ENCODE results near the gene MYRIP. TPM values are rescaled to one million over a fixed set of nuclear protein-coding genes. Genes with fewer than 3 reads are reported as not detected.

The MYRIP gene
- total and polyA plus RNA-seq, 5 donors = 2.4 to 12.1 (median 6.9) TPM

- 97% methylated on average over 4 of the region's 4 CpGs for WGBS
- no peak overlapping the region for H3K27ac ChIP-seq (ENCODE audit: low read length)
- no peaks in the 10 kb centered on the region for H3K4me1 ChIP-seq (ENCODE audit: control insufficient read depth, insufficient read depth, low read length)
- DNase-seq (no peak), ATAC-seq (no peak)
- H3K27me3 ChIP-seq (ENCODE audit: control insufficient read depth, insufficient read depth) = no peaks in the 10 kb centered on the region
- H3K4me3 ChIP-seq (ENCODE audit: low read length) = no peak overlapping the region
- intact Hi-C loops (cut with DNase I) = no loop called here
- no peaks in the 10 kb centered on the region for H3K9me3 ChIP-seq (ENCODE audit: control insufficient read depth, low read length)
Observed at GRCh38 chr3:40035177-40035576, 225.8 kb downstream of the MYRIP start.

DNA sequence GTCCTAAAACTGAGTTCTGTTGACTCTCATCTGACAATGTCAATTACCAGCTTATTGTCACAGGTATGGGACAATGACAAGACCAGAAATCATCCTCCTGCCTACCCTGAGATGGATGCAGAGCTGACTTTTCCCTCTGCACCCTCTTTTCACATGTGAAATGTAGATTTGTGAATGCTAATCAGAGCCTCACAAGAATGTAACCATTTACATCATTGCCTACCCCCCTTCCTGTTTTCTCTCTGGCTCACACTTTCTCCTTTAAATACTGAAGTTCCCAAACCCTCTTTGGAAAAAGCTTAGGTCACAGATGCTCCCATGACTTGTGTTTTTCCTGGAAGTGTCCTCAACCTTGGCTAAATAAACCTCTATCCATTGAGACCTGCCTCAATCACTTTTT, 228.2 kb downstream of the MYRIP start:
- intact Hi-C loops (cut with DNase I) = no loop called here
- Histone ChIP-seq H3K9me3 (ENCODE audit: control insufficient read depth, low read length) (no peaks in the 10 kb centered on the region), H3K27me3 (ENCODE audit: control insufficient read depth, insufficient read depth) (no peaks in the 10 kb centered on the region), H3K4me1 (ENCODE audit: control insufficient read depth, insufficient read depth, low read length) (no peaks in the 10 kb centered on the region), H3K27ac (ENCODE audit: low read length) (no peak overlapping the region), H3K4me3 (ENCODE audit: low read length) (no peak overlapping the region)
- no peak for ATAC-seq
- no peak for DNase-seq

DNA sequence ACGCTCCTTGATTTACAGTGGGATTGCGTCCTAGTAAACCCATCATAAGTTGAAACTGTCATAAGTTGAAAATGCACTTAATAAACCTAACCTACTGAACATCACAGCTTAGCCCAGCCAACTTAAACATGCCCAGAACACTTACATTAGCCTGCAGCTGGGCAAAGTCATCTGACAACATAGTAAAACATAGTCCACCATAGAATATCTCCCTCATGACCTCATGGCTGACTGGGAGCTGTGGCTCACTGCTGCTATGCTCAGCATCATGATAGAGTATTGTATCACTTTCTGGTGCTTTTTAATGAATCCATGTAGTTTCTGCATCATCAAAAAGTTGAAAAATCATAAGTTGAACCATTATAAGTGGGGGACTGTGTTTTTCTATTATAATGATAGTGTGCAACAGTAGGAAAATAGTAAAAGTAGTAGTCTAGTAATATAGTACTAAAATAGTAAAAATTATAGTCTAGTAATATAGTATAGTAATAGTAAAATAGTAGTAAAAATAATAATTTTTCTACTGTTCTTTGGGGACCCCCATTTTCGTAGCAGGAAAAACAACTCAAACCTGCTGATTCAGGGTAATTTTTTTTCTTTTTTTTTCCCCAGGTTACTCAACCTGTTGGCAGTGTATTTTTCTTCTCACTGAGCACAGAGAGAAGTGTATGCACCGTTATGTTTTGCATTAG, 233.5 kb downstream of the MYRIP start:
- intact Hi-C loops (cut with DNase I) = no loop called here
- WGBS = 68% methylated on average over 4 of the region's 4 CpGs

DNA sequence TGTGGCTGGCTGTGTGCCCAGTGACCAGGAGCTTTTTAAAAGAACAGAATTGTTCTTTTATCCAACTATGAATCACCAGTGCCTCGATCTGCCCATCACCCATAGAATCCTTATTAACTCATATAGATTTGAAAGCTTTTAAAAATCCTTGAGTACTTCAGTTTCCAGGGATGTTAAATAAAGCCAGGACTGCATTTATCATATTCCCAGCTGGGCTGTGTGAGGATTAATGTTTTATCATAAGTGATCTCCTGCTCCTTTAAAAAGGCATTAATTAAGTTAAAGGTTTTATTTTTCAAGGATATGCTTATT, 234.0 kb downstream of the MYRIP start:
- ATAC-seq = no peak
- Histone ChIP-seq H3K4me3 (ENCODE audit: low read length) (no peak overlapping the region), H3K4me1 (ENCODE audit: control insufficient read depth, insufficient read depth, low read length) (no peaks in the 10 kb centered on the region), H3K27me3 (ENCODE audit: control insufficient read depth, insufficient read depth) (no peaks in the 10 kb centered on the region), H3K9me3 (ENCODE audit: control insufficient read depth, low read length) (no peaks in the 10 kb centered on the region), H3K27ac (ENCODE audit: low read length) (no peak overlapping the region)
- DNase-seq = no peak
- WGBS = 31% methylated on average over 1 of the region's 1 CpG
- intact Hi-C loops (cut with DNase I) = no loop called here

More for the DNA sequence above, 233.5 kb downstream of the MYRIP start:
- Histone ChIP-seq H3K4me1 (ENCODE audit: control insufficient read depth, insufficient read depth, low read length) (no peaks in the 10 kb centered on the region), H3K27me3 (ENCODE audit: control insufficient read depth, insufficient read depth) (no peaks in the 10 kb centered on the region), H3K9me3 (ENCODE audit: control insufficient read depth, low read length) (no peaks in the 10 kb centered on the region), H3K27ac (ENCODE audit: low read length) (no peak overlapping the region), H3K4me3 (ENCODE audit: low read length) (no peak overlapping the region)
- no peak for DNase-seq
- no peak for ATAC-seq

GRCh38 chr3:40044487-40044886, 235.1 kb downstream of the MYRIP start:
- no peaks in the 10 kb centered on the region for H3K27me3 ChIP-seq (ENCODE audit: control insufficient read depth, insufficient read depth)
- H3K27ac ChIP-seq (ENCODE audit: low read length) = no peak overlapping the region
- no peaks in the 10 kb centered on the region for H3K9me3 ChIP-seq (ENCODE audit: control insufficient read depth, low read length)
- no peak overlapping the region for H3K4me3 ChIP-seq (ENCODE audit: low read length)
- 93% methylated on average over 5 of the region's 5 CpGs for WGBS
- no peak for DNase-seq
- ATAC-seq = no peak
- intact Hi-C loops (cut with DNase I) = no loop called here
- no peaks in the 10 kb centered on the region for H3K4me1 ChIP-seq (ENCODE audit: control insufficient read depth, insufficient read depth, low read length)

- Histone ChIP-seq H3K9me3 (ENCODE audit: control insufficient read depth, low read length) (no peaks in the 10 kb centered on the region), H3K27ac (ENCODE audit: low read length) (no peak overlapping the region), H3K4me1 (ENCODE audit: control insufficient read depth, insufficient read depth, low read length) (no peaks in the 10 kb centered on the region), H3K27me3 (ENCODE audit: control insufficient read depth, insufficient read depth) (no peaks in the 10 kb centered on the region), H3K4me3 (ENCODE audit: low read length) (no peak overlapping the region)
- intact Hi-C loops (cut with DNase I) = no loop called here
- 82% methylated on average over 2 of the region's 2 CpGs for WGBS
- ATAC-seq (no peak), DNase-seq (no peak)
Observed at GRCh38 chr3:40045051-40045450, 235.6 kb downstream of the MYRIP start.

GRCh38 chr3:40046149-40046548, 236.7 kb downstream of the MYRIP start:
- no peak overlapping the region for H3K4me3 ChIP-seq (ENCODE audit: low read length)
- intact Hi-C loops (cut with DNase I) = no loop called here
- WGBS = 92% methylated on average over 4 of the region's 4 CpGs
- no peaks in the 10 kb centered on the region for H3K27me3 ChIP-seq (ENCODE audit: control insufficient read depth, insufficient read depth)
- ATAC-seq = no peak
- H3K4me1 ChIP-seq (ENCODE audit: control insufficient read depth, insufficient read depth, low read length) = no peaks in the 10 kb centered on the region
- no peak overlapping the region for H3K27ac ChIP-seq (ENCODE audit: low read length)
- H3K9me3 ChIP-seq (ENCODE audit: control insufficient read depth, low read length) = no peaks in the 10 kb centered on the region
- no peak for DNase-seq

- Histone ChIP-seq H3K27me3 (ENCODE audit: control insufficient read depth, insufficient read depth) (no peaks in the 10 kb centered on the region), H3K4me1 (ENCODE audit: control insufficient read depth, insufficient read depth, low read length) (no peaks in the 10 kb centered on the region), H3K4me3 (ENCODE audit: low read length) (no peak overlapping the region), H3K9me3 (ENCODE audit: control insufficient read depth, low read length) (no peaks in the 10 kb centered on the region), H3K27ac (ENCODE audit: low read length) (no peak overlapping the region)
- intact Hi-C loops (cut with DNase I) = no loop called here
- ATAC-seq (no peak), DNase-seq (no peak)
- 93% methylated on average over 2 of the region's 2 CpGs for WGBS
Observed at GRCh38 chr3:40047406-40047805, 238.0 kb downstream of the MYRIP start.

DNA sequence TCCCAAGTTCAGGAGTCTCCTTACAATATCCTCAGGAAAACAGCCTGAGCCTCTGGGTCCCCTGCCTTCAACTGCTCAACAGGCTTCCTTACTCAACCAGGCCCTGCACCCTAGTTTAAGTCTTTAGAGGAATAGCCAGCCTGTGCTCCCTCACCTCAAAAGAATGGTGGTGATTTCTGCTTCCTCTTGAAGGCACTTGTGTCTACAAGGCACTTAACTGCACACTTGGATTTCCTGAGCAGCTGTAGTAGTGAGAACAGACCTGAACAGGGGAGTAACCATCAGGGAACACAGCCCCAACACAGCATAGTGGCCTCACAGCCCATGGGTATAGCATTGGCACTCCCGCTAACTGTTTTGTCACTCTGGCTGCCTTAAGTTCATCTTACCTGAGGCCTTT, 244.3 kb downstream of the MYRIP start:
- H3K9me3 ChIP-seq (ENCODE audit: control insufficient read depth, low read length) = no peaks in the 10 kb centered on the region
- intact Hi-C loops (cut with DNase I) = no loop called here
- ATAC-seq (no peak), DNase-seq (no peak)
- H3K4me1 ChIP-seq (ENCODE audit: control insufficient read depth, insufficient read depth, low read length) = no peaks in the 10 kb centered on the region
- WGBS = 98% methylated on average over 1 of the region's 1 CpG
- no peak overlapping the region for H3K4me3 ChIP-seq (ENCODE audit: low read length)
- H3K27ac ChIP-seq (ENCODE audit: low read length) = no peak overlapping the region
- H3K27me3 ChIP-seq (ENCODE audit: control insufficient read depth, insufficient read depth) = no peaks in the 10 kb centered on the region

- ATAC-seq (no peak), DNase-seq (no peak)
- no peaks in the 10 kb centered on the region for H3K4me1 ChIP-seq (ENCODE audit: control insufficient read depth, insufficient read depth, low read length)
- intact Hi-C loops (cut with DNase I) = no loop called here
- no peaks in the 10 kb centered on the region for H3K27me3 ChIP-seq (ENCODE audit: control insufficient read depth, insufficient read depth)
- H3K27ac ChIP-seq (ENCODE audit: low read length) = no peak overlapping the region
- 64% methylated on average over 3 of the region's 3 CpGs for WGBS
- no peaks in the 10 kb centered on the region for H3K9me3 ChIP-seq (ENCODE audit: control insufficient read depth, low read length)
- H3K4me3 ChIP-seq (ENCODE audit: low read length) = no peak overlapping the region
Observed at GRCh38 chr3:40054568-40055222, 245.3 kb downstream of the MYRIP start.

- intact Hi-C loops (cut with DNase I) = no loop called here
- ATAC-seq = no peak
- H3K4me1 ChIP-seq (ENCODE audit: control insufficient read depth, insufficient read depth, low read length) = no peaks in the 10 kb centered on the region
- no peak overlapping the region for H3K27ac ChIP-seq (ENCODE audit: low read length)
- no peaks in the 10 kb centered on the region for H3K9me3 ChIP-seq (ENCODE audit: control insufficient read depth, low read length)
- H3K27me3 ChIP-seq (ENCODE audit: control insufficient read depth, insufficient read depth) = no peaks in the 10 kb centered on the region
- no peak overlapping the region for H3K4me3 ChIP-seq (ENCODE audit: low read length)
- no peak for DNase-seq
- WGBS = 96% methylated on average over 1 of the region's 1 CpG
Observed at GRCh38 chr3:40055361-40055760, 246.0 kb downstream of the MYRIP start.

DNA sequence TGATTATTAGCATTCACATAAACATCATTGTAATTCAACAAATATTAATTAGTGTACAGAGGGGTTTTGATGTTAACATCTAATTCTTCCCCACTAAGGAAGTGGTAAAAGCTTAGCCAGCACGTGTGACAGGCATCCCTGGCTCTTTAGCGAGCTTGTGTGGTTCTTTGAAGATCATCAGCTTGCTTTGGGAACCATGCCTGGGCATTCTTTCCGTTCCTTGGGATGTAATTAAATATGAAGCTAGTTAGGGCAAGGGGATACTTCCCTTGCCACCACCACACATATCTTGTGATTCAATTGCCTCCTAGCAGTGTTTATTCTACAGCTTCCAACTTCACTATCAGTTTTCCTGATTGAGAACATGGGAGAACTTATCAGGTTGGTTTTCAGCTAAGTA, 246.5 kb downstream of the MYRIP start:
- WGBS = 57% methylated on average over 3 of the region's 3 CpGs
- Histone ChIP-seq H3K4me3 (ENCODE audit: low read length) (no peak overlapping the region), H3K4me1 (ENCODE audit: control insufficient read depth, insufficient read depth, low read length) (no peaks in the 10 kb centered on the region), H3K9me3 (ENCODE audit: control insufficient read depth, low read length) (no peaks in the 10 kb centered on the region), H3K27me3 (ENCODE audit: control insufficient read depth, insufficient read depth) (no peaks in the 10 kb centered on the region), H3K27ac (ENCODE audit: low read length) (no peak overlapping the region)
- DNase-seq (no peak), ATAC-seq (no peak)
- intact Hi-C loops (cut with DNase I) = no loop called here

Data from right cardiac atrium (tissue), 5 donors.